Astrocyte (in vitro differentiated cells and primary cell): ENCODE data around the gene SMTNL2.

Experiments
- EZH2 ChIP-seq: IDR thresholded peaks from 2 replicates; pipeline ENCODE4 v1.6.1; 2012; ENCODE audit warnings: mild to moderate bottlenecking, low read length, inconsistent platforms; ENCODE audit not compliant: insufficient read depth
- TF ChIP-seq, protein P1 (sequence below): IDR thresholded peaks from 2 replicates; pipeline ENCODE4 v1.5.1; 2011; ENCODE audit warnings: low read depth, mild to moderate bottlenecking, inconsistent platforms, low read length, moderate library complexity; ENCODE audit not compliant: insufficient read depth

DNA sequence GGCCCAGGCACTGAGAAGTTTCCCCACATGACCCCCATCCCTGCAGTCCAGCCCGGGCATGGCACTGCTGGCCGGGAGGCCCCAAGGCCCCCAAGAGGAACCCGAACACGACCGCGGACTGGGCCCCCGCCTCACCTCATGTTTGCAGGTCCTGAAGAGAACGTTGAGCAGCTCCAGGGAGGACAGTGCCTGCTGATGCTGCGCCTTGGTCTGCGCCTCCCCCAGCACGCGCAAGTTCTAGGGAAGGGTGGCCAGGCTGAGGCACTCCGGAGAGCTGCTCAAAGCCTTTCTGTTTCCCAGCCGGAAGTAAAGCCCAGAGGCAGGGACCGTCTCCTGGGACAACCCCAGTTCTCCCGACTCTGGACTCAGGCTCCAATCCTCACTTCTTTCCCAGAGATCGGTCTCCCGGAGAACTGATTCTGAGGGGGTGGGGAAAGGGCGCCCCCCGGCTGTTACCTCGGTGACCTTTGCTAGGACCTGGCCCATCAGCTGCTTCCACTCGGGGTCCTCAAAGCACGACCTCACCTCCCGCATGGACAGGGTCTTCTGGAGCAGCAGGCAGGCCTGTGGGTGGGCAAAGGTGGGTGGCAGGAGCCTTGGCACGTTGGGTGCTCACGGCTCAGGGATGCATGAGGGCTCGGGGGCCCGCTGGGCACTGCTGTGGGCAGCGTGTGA lies 42.9 kb upstream of the SMTNL2 start:
- TF ChIP-seq, protein P1, sequence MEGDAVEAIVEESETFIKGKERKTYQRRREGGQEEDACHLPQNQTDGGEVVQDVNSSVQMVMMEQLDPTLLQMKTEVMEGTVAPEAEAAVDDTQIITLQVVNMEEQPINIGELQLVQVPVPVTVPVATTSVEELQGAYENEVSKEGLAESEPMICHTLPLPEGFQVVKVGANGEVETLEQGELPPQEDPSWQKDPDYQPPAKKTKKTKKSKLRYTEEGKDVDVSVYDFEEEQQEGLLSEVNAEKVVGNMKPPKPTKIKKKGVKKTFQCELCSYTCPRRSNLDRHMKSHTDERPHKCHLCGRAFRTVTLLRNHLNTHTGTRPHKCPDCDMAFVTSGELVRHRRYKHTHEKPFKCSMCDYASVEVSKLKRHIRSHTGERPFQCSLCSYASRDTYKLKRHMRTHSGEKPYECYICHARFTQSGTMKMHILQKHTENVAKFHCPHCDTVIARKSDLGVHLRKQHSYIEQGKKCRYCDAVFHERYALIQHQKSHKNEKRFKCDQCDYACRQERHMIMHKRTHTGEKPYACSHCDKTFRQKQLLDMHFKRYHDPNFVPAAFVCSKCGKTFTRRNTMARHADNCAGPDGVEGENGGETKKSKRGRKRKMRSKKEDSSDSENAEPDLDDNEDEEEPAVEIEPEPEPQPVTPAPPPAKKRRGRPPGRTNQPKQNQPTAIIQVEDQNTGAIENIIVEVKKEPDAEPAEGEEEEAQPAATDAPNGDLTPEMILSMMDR, result no peak
- TF ChIP-seq EZH2, result no peak
